ENCODE data around the gene ADAMTSL3. TPM values are rescaled to one million over a fixed set of nuclear protein-coding genes. Genes with fewer than 3 reads are reported as not detected.

Gene ADAMTSL3
- total RNA-seq, 1 experiment from 2014 or later, result 1.8 TPM

GRCh38 chr15:83658430-83659416 lies 4.8 kb downstream of the ADAMTSL3 start:
- no peak for DNase-seq (ENCODE audit: low spot score)
- ChIA-PET CTCF (interaction anchor here (0.7 to 2.1 kb wide), 12 partner anchors 9 to 410 kb away, joined by 3 to 16 read pairs (median 5); no protein-coding TSS in a partner anchor), POLR2A (no interaction called here)
- no peaks in the 10 kb centered on the region for H3K36me3 Mint-ChIP-seq
- no peak overlapping the region for H3K4me3 Mint-ChIP-seq
- TF ChIP-seq CREM (CRISPR knock-in tag; IDR thresholded peaks at IDR 0.05) (no peak), NFYB (CRISPR knock-in tag; conservative IDR thresholded peaks at IDR 0.05; ENCODE audit: low read depth) (no peak), CBFB (CRISPR knock-in tag; IDR thresholded peaks at IDR 0.05; ENCODE audit: low read depth) (no peak), ZNF219 (CRISPR knock-in tag; IDR thresholded peaks at IDR 0.05; ENCODE audit: borderline replicate concordance) (no peak), TCF7 (CRISPR knock-in tag; IDR thresholded peaks at IDR 0.05; ENCODE audit: low read depth) (no peak), IRF2 (CRISPR knock-in tag; IDR thresholded peaks at IDR 0.05; ENCODE audit: borderline replicate concordance, low read depth) (no peak), PRDM15 (CRISPR knock-in tag; IDR thresholded peaks at IDR 0.05) (no peak), TP53 (CRISPR knock-in tag; IDR thresholded peaks at IDR 0.05) (no peak)
- TF ChIP-seq, protein P1, sequence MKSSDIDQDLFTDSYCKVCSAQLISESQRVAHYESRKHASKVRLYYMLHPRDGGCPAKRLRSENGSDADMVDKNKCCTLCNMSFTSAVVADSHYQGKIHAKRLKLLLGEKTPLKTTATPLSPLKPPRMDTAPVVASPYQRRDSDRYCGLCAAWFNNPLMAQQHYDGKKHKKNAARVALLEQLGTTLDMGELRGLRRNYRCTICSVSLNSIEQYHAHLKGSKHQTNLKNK (CRISPR knock-in tag; IDR thresholded peaks at IDR 0.05), result no peak
- TF ChIP-seq, protein P2, sequence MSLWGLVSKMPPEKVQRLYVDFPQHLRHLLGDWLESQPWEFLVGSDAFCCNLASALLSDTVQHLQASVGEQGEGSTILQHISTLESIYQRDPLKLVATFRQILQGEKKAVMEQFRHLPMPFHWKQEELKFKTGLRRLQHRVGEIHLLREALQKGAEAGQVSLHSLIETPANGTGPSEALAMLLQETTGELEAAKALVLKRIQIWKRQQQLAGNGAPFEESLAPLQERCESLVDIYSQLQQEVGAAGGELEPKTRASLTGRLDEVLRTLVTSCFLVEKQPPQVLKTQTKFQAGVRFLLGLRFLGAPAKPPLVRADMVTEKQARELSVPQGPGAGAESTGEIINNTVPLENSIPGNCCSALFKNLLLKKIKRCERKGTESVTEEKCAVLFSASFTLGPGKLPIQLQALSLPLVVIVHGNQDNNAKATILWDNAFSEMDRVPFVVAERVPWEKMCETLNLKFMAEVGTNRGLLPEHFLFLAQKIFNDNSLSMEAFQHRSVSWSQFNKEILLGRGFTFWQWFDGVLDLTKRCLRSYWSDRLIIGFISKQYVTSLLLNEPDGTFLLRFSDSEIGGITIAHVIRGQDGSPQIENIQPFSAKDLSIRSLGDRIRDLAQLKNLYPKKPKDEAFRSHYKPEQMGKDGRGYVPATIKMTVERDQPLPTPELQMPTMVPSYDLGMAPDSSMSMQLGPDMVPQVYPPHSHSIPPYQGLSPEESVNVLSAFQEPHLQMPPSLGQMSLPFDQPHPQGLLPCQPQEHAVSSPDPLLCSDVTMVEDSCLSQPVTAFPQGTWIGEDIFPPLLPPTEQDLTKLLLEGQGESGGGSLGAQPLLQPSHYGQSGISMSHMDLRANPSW (CRISPR knock-in tag; conservative IDR thresholded peaks at IDR 0.05; ENCODE audit: low read depth), result no peak
- no peak overlapping the region for H3K27ac Mint-ChIP-seq
- H3K27me3 Mint-ChIP-seq (ENCODE audit: low read depth), result peaks cover 34% of the 10 kb centered on the region
- no peak for ATAC-seq
- H3K4me1 Mint-ChIP-seq, result no peaks in the 10 kb centered on the region
- H3K9me3 Mint-ChIP-seq, result no peaks in the 10 kb centered on the region

DNA sequence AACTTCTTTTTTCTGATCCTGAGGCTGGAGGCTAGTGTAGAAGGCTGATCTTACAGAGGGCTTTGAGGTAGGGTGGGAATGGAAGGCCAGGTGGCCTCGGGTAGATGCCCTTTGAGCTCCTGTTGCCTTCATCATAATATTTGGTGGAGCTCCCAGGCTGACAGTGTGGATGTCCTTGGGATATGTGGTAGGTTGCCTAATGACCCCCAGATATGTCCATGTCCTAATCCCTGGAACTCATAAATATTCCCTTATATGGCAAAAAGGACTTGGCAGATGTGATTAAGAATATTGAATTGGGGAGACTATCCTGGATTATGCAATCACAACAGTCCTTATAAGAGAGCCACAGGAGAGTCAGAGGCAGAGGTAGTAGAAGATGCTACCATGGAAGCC lies 5.5 kb downstream of the ADAMTSL3 start:
- ChIA-PET POLR2A (no interaction called here), CTCF (interaction anchor here (1.7 kb wide), 1 partner anchor 10 kb away, joined by 5 read pairs; no protein-coding TSS in a partner anchor)
- Mint-ChIP-seq H3K27ac (no peak overlapping the region), H3K36me3 (no peaks in the 10 kb centered on the region), H3K9me3 (no peaks in the 10 kb centered on the region), H3K4me1 (no peaks in the 10 kb centered on the region), H3K27me3 (ENCODE audit: low read depth) (peaks cover 29% of the 10 kb centered on the region), H3K4me3 (no peak overlapping the region)
- no peak for ATAC-seq
- DNase-seq (ENCODE audit: low spot score), result no peak
- TF ChIP-seq, protein P2 (CRISPR knock-in tag; conservative IDR thresholded peaks at IDR 0.05; ENCODE audit: low read depth), result no peak
- TF ChIP-seq, protein P3, sequence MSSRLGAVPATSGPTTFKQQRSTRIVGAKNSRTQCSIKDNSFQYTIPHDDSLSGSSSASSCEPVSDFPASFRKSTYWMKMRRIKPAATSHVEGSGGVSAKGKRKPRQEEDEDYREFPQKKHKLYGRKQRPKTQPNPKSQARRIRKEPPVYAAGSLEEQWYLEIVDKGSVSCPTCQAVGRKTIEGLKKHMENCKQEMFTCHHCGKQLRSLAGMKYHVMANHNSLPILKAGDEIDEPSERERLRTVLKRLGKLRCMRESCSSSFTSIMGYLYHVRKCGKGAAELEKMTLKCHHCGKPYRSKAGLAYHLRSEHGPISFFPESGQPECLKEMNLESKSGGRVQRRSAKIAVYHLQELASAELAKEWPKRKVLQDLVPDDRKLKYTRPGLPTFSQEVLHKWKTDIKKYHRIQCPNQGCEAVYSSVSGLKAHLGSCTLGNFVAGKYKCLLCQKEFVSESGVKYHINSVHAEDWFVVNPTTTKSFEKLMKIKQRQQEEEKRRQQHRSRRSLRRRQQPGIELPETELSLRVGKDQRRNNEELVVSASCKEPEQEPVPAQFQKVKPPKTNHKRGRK (CRISPR knock-in tag; IDR thresholded peaks at IDR 0.05; ENCODE audit: borderline replicate concordance), result no peak
- TF ChIP-seq ZNF121 (CRISPR knock-in tag; IDR thresholded peaks at IDR 0.05), result no peak
- TF ChIP-seq, protein P4, sequence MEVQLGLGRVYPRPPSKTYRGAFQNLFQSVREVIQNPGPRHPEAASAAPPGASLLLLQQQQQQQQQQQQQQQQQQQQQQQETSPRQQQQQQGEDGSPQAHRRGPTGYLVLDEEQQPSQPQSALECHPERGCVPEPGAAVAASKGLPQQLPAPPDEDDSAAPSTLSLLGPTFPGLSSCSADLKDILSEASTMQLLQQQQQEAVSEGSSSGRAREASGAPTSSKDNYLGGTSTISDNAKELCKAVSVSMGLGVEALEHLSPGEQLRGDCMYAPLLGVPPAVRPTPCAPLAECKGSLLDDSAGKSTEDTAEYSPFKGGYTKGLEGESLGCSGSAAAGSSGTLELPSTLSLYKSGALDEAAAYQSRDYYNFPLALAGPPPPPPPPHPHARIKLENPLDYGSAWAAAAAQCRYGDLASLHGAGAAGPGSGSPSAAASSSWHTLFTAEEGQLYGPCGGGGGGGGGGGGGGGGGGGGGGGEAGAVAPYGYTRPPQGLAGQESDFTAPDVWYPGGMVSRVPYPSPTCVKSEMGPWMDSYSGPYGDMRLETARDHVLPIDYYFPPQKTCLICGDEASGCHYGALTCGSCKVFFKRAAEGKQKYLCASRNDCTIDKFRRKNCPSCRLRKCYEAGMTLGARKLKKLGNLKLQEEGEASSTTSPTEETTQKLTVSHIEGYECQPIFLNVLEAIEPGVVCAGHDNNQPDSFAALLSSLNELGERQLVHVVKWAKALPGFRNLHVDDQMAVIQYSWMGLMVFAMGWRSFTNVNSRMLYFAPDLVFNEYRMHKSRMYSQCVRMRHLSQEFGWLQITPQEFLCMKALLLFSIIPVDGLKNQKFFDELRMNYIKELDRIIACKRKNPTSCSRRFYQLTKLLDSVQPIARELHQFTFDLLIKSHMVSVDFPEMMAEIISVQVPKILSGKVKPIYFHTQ (CRISPR knock-in tag; IDR thresholded peaks at IDR 0.05), result no peak
